Iris pigment epithelial cell (primary cell): ENCODE data around the gene CCDC158.
"Not testable (repeated sequence)": the region's sequence is repeated elsewhere in the genome, so short reads cannot be mapped to it uniquely, and the experiment has no call there.

ENCODE experiments used
- DNase-seq: peaks from one replicate; pipeline ENCODE4 v3.0.0-alpha.2; 2011; ENCODE audit warnings: low read depth

The CCDC158 gene

GRCh38 chr4:76420762-76421581 lies at the start of gene CCDC158:
CCDC158 (minus strand) TSS chr4:76421141; CDS start chr4:76403207, 17,934 bp downstream.
- no peak for DNase-seq

GRCh38 chr4:76470532-76470931 lies 49.6 kb upstream of the CCDC158 start:
- DNase-seq, result no peak

GRCh38 chr4:76470064-76470463 lies 49.1 kb upstream of the CCDC158 start:
- no peak for DNase-seq

GRCh38 chr4:76463568-76463967 lies 42.6 kb upstream of the CCDC158 start:
- DNase-seq, result no peak

GRCh38 chr4:76459291-76459723 lies 38.4 kb upstream of the CCDC158 start:
- peak; percentile 75 for DNase-seq

DNA sequence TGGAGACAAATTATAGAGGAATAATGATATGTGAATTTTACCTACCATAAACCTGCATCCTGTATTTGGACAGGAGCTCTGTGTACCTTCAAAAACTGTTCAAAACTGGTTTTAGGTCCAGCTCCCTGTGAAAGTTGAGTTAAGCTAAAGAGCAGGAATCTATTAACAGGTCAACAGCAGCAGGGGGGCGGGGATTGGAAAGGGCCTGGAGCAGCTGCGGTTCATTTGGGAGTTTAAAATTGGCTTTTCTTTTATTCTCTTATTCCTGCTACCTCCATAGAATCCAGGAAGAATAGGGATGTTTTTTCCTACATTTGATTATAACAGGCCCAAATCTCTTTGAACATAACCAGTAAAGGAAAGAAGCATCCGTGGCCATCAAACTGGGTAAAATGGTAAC lies 37.9 kb upstream of the CCDC158 start:
- peak; percentile 4 for DNase-seq

DNA sequence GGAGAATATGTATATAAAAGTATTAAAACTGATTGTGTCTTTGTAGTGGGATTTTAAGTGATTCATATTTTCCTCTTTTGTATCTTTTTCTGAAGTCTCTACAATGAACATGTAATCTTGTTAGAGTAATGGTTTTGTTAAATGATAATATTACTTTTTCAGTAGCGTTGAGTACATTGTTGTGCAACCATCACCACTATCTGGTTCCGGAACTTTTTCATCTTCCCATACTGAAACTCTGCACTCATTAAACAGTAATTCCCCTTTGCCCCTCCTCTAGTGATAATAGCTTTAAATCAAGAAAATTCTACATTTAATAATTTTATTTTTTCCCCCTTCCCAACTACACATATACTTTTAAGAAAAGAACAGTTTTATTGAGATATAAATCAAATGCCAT lies 37.4 kb upstream of the CCDC158 start:
- peak; percentile 18 for DNase-seq

DNA sequence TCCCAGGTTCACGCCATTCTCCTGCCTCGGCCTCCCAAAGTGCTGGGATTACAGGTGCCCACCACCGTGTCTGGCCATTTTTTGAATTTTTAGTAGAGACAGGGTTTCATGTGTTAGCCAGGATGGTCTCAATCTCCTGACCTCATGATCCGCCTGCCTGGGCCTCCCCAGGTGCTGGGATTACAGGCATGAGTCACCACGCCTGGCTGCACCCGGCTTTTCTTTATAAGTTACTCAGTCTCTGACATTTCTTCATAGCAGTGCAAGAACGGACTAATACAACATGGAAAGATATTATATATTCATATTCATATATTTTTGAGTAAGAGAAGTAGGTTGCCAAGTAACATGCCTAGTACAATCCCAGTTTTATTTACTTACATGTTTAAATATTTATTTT lies 36.9 kb upstream of the CCDC158 start:
- peak; percentile 71 for DNase-seq

- not testable (repeated sequence) for DNase-seq
These were observed 33.1 kb upstream of the CCDC158 start for GRCh38 chr4:76454073-76454472.

GRCh38 chr4:76453232-76453631 lies 32.3 kb upstream of the CCDC158 start:
- DNase-seq, result no peak

GRCh38 chr4:76449833-76450232 lies 28.9 kb upstream of the CCDC158 start:
- DNase-seq, result peak; percentile 37

- peak; percentile 51 for DNase-seq
These were observed 28.4 kb upstream of the CCDC158 start for GRCh38 chr4:76449362-76449767.

DNA sequence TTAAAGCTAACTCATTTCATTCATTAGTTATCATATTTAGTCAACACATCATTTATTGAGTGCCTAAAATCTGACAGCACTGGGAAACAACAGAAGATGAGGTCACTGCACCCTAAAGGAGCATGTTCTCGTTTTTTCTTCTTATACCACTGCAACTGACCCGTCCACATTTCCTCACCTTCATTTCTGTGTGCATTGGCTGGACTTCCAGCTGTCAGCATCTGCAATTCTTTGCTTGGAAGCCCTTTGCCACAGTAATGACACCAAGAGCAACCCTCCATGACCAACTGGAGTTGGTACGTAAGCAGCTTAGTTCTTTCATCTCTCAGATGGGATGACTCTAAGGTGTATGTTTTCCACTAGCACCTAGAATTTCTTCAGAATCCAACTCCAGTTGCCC lies 27.3 kb upstream of the CCDC158 start:
- no peak for DNase-seq

DNA sequence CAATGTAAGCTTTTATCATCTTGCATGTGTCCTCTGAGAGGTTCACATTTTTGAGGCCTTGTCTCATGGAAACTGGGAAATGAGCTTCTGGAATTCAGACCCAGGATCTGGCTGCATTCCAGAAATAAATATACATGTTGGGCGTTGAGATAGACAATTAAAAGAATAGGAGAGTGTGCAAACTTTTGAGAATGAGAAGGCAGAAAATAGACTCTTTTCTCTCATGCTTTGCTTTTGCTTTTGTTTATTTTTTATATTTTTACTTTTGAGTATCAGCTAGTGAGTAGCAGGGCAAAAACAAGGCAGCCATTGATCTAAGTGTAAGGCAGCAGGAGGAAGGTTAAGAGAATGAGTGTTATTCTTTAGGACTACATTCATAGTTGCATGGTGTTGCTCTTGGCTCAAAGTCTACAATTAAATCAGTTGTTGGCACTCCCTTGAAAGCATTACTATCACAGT lies 26.5 kb upstream of the CCDC158 start:
- DNase-seq, result peak; percentile 46

DNA sequence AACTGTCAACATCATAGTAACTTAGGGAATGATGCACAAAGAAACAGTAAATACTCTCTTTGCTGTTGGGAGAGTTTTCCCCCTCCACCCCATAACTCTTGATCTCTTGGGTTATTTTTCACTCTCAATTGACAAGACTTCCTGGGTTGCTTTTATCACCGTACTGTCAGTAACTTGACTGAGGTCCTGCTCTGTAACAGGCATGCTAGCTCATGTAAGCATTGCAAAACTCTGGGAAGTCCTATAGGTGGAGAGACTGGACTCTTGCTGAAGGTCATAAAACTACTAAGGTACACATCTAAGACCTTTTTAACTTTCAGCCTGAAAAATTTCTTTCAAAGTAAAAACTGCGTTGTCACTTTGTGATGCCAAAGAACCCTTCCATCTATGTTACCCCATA lies 25.0 kb upstream of the CCDC158 start:
- DNase-seq, result no peak

DNA sequence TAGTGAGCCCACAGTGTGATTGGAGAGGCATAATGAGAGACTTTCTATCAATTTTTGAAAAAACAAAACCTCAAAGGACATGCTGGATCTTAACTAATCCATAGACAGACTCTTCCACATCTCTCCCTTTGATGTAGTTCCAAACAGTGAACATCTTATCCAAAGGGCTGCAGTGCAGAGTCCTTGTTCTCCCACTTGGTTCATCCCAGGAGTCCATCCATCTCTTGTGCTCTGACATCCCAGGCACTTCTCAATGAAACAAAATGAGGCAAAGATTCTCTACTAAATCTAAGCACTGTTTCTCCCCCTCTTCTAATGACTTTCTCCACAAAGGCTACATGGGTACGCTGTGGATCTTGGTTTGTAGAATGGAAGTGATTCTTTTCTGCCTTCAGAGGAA lies 22.4 kb upstream of the CCDC158 start:
- no peak for DNase-seq

GRCh38 chr4:76442807-76443206 lies 21.9 kb upstream of the CCDC158 start:
- DNase-seq, result no peak

DNA sequence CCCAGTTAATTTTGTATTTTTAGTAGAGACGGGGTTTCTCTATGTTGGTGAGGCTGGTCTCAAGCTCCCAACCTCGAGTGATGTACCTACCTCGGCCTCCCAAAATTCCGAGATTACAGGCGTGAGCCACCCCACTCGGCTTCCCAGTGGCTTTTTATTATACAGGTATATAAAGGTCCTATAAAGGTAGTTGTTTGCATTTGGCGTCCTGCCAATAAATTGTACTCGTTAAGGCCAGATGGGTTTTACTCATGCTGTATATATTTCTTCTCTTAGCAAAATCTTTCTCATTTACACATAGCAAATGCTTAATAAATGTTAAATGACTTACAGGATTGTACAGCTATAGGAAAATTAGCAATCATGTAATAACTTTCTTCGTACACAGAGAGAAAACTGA lies 20.9 kb upstream of the CCDC158 start:
- DNase-seq, result no peak

GRCh38 chr4:76439491-76439890 lies 18.6 kb upstream of the CCDC158 start:
- no peak for DNase-seq

DNA sequence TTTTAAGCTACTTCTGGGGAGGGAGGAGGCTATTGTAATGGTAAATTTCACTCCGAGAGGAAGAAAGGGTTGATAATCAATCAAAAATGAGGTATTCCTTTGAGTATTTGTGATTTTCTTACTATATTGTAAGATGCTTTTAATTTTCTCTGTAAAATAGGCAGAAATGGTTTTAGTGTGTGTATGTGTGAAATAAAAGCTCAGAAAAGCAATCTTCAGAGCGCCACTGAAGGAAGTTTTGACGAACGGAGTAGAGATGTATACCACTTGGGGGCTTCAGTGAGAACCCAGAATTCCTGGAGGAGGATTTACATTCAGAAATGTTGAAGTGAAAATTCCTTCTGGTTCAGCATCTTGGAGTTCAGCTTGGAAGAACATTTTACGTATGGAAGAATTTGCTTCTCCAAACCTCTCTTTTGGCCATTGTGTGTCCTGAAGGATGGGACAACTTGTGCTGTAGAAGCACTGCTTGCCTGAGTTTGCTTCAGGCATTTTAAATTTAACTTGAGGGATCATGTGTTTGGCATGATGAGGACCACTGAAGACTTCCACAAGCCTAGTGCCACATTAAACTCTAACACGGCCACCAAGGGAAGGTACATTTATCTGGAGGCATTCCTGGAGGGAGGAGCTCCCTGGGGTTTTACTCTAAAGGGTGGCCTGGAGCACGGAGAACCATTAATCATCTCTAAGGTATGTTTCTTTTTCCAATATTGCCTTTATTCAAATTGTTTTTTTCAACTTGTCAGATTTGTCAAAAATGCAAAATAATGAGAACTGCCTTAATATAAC lies 14.8 kb upstream of the CCDC158 start:
- no peak for DNase-seq

DNA sequence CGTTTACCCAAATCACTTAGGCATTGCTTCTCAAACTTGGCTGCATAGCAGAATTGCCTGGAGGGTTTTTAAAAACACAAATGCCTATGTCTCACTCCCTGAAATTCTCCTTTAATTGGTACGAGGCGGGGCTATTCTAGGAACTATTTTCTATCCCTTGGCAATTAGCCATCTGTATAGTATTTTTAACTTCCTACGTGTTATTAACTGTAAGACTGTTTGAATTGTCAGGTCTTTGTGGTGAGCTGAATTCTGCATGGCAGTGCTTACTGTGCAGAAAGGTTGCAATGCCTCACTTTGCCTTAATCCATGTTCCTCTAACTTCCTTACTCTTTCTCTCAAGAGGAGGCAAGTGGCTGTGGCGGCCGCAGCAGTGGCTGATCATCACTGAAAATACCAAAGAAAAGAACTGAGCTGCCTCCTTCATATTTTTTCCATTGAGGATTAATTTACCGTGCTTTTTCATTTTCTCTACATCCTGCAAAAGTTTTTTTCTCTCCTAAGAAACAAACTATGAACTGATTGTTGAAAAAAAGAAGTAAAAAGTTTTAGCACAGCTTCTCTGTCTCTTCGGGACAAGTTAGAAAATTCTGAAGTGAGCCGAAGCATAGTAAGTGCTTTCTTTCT lies 14.1 kb upstream of the CCDC158 start, which contains the start of gene SHROOM3:
Gene SHROOM3 (plus strand): TSS at position 329 of the 627 bp plus-strand sequence. CDS start 824 bp downstream, outside the sequence.
- peak; percentile 14 for DNase-seq
